NCI-H446 treated with DMSO at 0.1 percent for 48 hours (cell line): ENCODE measurements around the gene IQCM.
"Not testable (repeated sequence)": the region's sequence is repeated elsewhere in the genome, so short reads cannot be mapped to it uniquely, and the experiment has no call there.

Source experiments
- DNase-seq: peaks from one replicate; lab custom pipeline; 2025; lab: John Stamatoyannopoulos, UW

The IQCM gene

DNA sequence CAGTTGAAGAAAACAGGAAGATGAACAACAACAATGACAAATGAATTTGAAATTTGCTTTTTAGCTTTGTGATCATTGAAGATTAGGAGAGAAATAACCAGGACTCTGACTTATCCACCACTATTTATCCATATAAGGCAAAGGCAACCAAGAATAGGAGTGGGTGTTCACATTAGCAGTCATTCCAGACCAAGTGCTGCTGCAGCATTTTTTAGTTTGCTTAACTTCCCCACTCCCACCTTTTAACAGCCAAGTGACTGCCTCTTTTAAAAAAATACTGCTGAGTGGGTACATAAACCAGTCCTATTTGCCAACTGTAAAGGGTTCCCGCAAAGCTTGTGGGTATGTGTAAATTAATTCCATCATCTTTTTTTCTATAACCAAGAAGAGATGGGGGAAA lies 230.9 kb downstream of the IQCM start:
- DNase-seq, result no peak

DNA sequence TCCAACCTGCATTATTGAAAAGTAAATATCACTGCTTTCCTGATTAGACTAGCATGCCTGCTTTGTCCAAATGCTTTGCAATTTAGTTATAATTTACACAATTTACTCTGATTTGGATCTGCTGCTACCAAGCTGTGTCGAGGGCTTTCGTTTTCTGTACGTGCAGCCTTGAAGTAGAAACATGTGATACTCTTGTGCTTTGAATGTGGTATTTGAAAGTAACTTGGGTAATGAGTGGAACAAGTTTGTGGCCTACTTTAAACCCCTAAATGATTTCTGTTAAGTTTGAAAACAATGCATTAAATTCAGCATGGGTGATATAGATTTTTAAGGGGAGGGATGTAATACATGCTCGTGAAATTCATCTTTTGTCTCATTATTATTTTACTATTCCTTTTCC lies 240.7 kb downstream of the IQCM start:
- no peak for DNase-seq

DNA sequence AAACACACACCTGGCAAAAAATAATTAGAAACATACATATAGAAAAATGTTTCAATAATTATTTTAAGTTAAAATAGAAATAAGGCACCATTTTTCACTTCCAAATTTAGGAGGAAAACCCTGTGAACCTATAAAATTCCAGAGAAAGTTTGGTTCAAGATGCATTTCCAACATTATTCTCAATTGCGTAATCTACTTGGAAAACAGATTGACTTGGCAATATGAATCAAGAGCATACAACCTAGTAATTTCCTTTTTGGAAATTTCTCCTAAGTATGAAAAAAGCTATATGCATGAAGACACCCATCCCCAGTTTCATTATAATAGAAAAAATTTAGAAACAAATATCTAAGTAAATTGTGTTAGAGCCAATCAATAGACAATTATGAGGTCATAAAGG lies 242.9 kb downstream of the IQCM start:
- no peak for DNase-seq

DNA sequence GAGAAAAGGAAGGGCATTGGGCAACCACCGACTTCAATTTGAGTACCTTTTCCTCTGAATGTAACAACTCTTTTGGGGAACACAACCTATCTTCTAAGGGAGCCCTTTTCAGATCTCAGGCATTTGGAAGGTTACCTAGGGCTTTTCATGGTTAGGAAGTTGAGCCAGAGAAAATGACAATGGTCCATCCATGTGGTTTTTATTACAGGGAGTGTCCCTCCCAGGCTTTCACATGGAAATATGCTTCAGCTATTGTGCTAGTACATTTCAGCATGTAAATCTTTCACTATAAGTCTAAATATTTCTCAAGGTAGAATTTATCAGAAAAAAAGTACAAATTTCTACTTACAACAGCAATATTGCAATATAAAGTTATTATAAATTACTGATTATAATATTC lies 259.8 kb downstream of the IQCM start:
- no peak for DNase-seq

DNA sequence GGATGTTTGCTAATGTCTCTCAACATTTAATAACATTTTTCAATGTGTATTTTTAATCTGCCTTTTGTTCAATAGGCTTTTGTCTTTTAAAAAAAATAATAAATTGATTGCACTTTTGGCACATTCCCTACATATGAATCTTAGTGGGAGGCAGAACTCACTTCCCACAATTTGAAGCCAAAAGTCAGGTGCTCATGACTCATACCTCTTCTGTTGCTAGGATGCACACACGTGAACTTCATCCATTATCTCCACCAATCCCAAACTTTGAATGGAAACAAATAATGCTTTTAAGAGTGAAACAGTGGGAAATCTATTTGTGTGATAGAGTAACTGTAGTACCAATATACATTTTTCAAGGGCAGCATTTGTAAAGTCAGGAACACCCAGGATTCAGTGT lies 260.5 kb downstream of the IQCM start:
- DNase-seq, result no peak

DNA sequence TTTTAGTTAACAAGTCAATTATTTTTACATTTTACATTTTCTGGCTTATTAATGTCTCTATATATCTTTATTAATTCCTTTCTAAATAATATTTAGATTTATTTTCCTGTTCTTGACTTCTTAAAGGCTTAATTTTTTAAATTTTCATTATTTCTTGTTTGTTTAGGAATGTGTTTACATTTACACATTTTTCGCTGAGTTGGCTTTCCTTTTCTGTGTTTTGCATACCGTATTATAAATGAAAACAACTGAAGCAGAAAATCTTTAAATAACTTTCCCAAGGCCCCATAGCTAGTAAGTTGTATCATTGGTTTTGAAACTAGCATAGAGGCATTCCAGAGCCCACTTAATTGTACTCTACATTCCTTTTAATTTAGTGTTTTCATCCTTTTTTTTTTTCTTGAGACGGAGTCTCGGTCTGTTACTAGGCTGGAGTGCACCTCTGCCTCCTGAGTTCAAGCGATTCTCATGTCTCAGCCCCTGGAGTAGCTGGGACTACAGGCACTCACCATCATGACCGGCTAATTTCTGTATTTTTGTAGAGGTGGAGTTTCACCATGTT lies 261.6 kb downstream of the IQCM start:
- DNase-seq, result no peak

DNA sequence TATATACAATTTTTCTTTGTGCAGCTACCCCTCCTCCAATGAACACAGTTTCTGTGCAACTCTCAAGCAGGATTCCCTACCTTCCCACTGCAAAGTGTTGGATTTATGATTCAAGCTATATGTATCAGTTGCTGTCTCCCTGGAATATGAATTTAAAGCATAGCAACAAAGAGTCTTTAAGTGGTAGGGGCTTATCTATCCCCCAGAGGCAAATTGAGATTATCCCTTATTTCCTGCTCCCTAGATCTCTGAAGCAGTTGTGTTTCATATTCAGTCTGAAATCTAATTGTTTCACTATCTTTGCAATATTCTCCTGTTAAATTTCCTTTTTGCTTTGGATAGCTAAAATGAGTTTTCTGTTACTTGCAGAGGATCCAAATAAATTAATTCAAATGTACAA lies 263.0 kb downstream of the IQCM start:
- DNase-seq, result no peak

DNA sequence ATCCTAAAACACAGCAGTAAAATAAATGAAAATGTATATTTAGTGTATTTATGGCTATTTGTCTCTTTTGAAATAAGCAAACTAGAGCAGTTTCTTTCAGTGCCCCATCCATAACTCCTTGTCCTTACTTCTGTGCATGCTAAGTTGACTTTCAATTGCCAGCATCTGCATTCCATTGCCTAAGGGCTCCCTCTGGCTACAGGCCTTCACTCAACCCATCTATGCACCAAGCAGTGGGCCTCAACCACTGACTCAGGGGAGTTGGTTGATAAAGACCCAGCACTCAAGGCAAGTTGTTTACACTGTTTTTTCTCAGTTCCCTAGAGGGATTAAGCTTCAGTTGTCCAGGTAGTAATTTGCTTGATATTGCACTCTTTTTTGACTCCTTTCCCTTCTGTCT lies 265.7 kb downstream of the IQCM start:
- no peak for DNase-seq

DNA sequence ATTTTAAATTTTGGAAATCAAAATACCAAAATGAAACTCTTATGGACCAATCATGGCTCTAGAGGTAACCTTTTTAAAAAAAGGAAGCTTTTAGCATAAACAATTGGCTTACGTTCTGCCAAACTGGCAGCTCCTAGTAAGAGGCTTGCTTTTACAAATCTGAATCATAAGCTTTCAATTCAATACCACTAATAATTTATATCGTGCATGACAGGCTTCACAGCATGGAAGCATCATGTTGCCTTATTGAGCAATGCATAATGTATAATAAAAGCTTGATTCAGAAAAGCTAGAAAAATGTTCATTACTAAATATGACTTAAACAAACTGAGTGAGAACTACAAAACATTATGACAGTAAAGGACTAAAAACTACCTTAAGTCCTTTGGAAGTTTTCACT lies 280.9 kb downstream of the IQCM start:
- DNase-seq, result peak; percentile 54

DNA sequence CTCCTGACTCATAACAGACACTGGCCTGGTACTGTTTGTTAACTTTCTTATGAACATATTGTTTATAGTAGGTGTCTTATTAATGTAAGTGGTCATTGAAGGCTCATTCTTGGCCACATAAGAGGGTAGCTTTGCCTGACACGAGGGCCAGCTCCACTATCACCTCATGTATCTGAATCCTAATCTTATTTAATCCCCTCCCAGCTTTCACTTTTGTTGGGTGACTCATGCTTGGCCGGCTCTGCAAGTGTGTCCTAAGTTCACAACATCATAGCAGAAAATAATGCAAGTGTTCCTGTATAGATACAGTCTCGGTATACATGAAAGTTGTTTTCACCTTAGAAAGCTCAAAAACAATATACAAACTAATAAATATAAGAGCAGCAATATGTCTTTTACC lies 283.8 kb downstream of the IQCM start:
- DNase-seq, result no peak

DNA sequence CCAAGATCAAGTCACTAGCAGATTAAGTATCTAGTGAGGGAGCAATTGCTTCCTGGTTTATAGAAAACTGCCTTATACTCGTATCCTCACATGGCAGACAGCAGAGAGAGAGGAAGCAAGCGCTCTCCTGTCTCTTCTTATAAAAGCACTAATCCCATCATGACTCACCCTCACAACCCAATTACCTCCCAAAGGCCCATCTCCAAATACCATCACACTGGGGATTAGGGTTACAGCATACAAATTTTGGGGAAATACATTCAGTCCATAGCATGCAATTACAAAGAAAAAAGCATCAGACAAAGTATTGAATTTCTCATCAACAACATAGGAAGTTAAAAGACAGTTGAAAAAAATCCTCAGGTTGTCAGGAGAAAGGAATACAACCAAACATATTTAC lies 292.6 kb downstream of the IQCM start:
- no peak for DNase-seq

DNA sequence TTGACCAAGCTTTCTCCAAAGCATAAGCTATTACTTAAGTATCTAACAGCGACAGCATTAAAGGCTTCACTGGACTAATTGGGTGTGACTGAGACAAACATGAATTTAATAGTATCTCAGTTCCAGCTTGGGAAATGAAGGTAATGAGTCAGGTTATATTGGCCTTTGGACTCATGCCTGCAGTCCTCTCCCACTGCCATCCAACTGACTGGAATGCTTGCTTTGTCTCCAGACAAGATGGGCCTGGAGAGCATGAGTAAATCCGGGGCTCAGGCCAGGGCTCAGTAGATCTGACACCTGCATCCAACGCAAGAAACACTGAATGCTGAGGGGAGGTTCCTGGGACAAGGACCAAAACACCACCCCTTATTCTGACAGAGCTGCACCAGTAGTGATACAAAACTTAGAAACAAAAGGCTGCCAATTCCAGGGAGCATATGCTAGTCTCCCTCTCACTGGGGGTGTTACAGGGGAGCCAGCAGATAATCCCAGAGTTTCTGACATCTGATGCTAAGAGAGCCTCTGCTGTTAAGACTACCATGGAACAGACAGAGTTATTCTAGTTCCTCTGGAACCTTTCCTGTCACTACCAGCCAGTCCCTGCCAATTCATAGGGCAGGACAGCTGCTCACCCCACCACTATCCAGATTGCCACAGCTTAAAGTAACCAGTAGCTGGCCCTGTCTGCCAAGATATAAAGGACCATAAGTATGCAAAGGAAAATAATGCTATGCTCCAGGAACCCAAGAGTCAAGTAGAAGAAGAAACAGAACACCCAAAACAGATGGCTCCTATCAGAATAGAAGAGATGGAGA lies 293.8 kb downstream of the IQCM start:
- DNase-seq, result peak; percentile 86

DNA sequence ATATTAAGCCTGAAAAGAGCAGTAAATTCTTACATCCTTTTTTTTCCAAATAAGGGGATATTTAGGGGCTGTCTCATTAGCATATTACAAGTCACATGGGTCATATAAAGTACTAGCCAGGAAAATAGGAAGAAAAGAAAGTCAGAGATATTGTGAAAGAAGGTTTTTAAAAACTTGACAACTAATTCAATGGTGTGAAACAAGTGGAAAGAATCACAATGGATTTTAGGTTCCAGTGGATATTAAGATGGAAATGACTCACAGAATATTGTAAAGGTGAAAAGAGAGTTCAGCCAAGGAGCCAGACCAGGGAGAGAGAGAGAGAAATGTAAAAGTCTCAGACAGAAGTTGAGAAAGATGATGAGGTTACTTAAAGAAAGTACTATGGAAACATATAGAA lies 297.2 kb downstream of the IQCM start:
- DNase-seq, result no peak

DNA sequence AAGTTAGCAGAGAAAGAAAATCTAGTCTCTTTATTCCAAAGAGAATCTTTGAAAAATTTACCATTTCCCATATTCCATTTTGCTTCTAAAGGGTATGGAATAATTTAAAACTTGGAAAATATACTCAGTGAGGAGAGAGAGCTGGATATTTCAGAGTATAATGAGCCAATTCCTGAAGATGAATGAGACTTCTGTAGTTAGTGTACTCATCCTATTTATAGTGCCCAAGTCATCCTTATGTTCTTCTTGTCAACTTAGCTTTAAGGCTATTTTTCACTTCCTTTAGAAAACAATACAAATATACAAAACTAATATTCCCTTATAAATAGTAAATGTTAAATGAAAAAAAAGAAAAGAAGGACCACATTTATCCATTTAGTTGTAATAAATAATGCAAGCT lies 302.6 kb downstream of the IQCM start:
- no peak for DNase-seq

DNA sequence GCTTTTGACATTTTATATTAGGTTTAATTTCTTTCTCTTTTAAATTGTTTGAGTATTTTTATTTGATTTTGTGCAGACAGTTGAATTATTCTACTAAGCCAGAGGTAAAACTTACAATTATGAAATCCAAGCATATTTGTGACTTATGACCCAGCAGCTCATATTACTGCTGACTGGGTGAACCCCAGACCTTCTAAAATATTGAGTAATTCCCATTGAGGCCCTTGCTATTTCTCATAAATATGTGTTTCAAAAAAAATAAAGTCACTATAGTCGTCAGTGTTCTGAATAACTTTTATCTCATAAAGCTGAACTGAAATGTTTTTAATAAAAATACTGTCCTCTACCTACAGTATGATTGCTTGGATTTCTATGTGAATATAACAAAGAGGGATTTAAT lies 303.1 kb downstream of the IQCM start:
- DNase-seq, result no peak

DNA sequence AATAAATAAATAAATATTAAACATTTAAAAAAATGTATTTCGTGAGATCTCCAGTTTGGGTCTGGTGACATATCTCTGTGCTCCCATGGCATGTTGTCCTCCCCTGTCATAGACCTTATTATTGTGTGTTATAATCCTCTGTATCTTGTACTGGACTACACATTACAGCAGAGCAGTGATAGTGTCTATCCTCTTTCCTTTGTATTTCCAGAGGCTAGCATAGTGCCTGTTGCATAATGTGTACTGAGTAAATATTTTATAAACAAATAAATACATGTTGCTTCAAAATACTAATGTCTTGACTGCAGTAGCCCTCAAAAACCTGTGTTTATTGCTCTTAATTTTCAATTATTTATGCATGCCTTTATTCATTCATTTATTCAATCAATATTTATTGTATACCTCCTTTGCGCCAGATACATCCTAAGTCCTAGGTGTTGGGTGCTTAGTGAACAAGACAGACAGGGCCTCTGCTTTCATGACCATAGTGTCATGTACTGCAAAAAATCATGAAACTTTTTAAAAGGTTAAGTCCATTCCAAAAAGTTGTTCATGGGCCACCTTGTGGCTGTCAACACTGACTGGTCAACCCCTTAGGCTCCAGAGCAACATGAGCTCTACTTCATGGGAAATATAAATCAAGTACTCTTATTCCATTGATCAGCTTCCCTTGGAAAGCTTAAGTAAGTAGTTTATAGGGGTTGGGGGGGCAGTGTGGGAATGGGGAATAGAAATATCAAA lies 303.9 kb downstream of the IQCM start:
- DNase-seq, result no peak

DNA sequence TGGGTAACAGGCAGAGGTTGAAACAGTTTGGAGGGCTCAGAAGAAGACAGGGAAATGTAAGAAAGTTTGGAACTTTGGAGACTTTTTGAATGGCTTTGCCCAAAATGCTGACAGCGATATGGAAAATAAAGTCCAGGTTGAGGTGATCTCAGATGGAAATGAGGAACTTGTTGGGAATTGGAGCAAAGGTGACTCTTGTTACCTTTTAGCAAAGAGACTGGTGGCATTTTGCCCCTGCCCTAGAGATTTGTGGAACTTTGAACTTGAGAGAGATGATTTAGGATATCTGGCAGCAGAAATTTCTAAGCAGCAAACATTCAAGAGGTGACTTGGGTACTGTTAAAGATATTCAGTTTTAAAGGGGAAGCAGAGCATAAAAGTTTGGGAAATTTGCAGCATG lies 308.3 kb downstream of the IQCM start:
- not testable (repeated sequence) for DNase-seq

DNA sequence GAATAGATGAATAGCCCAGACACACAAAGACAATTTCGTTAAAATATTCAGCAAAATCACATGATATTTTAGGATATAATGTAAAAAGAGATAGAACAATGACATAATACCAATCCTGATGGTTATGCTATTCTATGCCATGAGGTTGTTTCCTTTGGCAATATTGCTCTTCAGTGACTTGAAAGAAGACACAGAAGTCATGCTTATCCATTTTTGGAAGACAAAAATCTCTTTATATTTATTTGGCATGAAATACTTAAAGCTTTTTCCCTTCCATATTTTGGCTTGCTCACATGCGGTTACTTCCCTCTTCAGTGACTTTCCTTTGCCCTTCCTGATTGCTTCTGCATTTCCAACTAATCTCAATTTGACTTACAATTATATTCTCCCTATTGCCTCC lies 314.8 kb downstream of the IQCM start:
- no peak for DNase-seq

DNA sequence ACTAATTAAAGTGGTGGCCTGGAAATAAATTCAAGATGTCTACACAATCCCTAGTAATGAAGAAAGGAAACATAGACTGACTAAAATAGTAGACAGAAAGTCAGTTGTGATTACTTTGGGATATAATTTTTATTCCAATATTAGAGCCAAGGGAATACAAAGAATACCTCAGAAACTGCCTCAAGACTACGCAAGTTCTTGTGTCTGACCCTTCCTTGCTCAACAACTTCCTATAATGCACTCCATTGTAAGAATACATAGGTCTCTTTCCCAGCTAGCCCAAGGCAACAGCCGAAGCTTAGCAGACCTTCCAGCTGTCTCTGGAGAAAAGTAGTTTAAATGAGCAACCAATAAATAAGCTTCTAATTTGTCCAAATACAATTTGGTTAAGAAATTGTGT lies 315.9 kb downstream of the IQCM start:
- no peak for DNase-seq

DNA sequence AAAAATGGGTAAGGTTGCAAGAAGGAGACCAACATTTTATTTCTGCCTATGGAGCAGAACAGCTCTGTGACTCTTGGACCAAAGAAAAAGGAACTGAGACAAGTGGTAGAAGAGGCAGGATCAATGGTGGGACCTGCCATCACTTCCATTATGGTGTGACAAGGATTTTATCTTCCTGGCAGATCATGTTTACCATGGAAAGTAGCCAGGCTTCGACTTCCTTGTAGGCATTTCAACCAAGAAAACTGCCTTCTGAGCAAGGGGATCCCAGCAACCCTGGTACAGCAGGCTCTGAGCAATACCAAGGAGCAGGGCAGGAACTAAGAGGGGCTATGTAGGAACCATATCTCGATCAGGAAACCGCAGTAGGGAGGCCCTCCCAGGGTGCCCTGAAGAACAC lies 317.4 kb downstream of the IQCM start:
- DNase-seq, result no peak

DNA sequence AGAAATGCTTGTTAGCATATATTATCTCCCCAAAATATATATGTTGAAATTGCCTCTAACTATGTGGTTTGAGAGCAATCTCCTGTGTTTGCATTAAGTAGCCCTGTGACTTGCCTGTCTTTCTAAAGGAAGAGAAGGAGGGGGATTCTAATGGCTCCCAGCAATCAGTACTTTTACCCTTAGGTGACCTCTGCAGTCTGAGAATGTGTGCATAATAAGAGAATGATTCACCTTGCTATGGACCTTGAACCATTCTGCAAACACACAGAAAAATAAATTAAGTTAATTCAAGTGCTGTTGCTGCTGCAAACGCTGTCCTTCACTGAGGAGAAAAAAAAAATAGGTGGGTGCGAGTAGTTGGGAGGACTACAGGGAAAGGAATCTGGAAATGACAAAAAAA lies 322.2 kb downstream of the IQCM start:
- DNase-seq, result no peak

DNA sequence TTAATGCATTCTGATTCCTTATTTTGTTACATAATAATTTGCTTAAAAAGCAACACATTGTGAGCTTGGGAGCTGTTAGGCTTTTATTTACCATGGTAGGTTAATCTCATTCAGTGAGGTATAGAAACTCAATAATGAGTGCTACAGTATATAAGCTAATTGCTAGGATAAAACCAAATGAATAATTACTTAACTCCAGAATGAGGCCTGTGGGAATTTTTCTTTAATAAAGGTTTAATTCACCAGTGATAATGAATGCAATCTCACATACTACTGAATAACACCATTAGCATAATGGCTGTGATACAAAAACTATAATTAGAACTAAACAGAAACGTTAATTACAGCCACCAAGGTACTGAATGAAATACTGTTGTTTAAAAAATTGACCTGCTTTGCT lies 326.3 kb downstream of the IQCM start:
- DNase-seq, result no peak

DNA sequence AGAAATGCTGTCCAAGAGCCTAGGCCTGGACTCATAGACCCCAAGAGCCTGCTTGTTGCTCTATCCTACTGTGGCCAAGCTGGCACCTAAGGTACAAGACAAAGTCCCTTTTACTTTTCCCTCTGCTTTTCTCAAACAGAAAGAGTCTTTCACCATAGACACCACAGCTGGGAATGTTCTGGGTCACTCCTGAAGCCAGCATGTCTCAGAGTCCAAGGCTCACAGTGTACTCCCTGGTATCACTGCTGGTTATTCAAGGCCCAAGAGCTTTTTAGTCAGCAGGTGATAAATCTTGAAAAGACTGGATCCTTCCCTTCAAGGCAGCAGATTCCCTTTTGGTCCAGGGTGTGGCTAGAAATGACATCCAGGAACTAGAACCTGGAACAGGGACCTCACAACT lies 328.8 kb downstream of the IQCM start:
- DNase-seq, result no peak
